ENCODE results near the gene CAMK2A.

The CAMK2A gene

GRCh38 chr5:150300496-150301169 lies 11.1 kb upstream of the CAMK2A start:
- DNase-seq (ENCODE audit: low read depth), result no peak

GRCh38 chr5:150299571-150300327 lies 10.2 kb upstream of the CAMK2A start:
- DNase-seq (ENCODE audit: low read depth), result no peak

- DNase-seq (ENCODE audit: low read depth), result no peak
Observed at GRCh38 chr5:150298701-150299451, 9.3 kb upstream of the CAMK2A start.

GRCh38 chr5:150297934-150298595 lies 8.5 kb upstream of the CAMK2A start:
- no peak for DNase-seq (ENCODE audit: low read depth)

GRCh38 chr5:150297236-150297890 lies 7.8 kb upstream of the CAMK2A start:
- DNase-seq (ENCODE audit: low read depth), result no peak

- no peak for DNase-seq (ENCODE audit: low read depth)
Observed at GRCh38 chr5:150296496-150296895, 6.9 kb upstream of the CAMK2A start.

- DNase-seq (ENCODE audit: low read depth), result no peak
Observed at GRCh38 chr5:150295741-150296486, 6.3 kb upstream of the CAMK2A start.

GRCh38 chr5:150295172-150295634 lies 5.6 kb upstream of the CAMK2A start:
- no peak for DNase-seq (ENCODE audit: low read depth)

- no peak for DNase-seq (ENCODE audit: low read depth)
Observed at GRCh38 chr5:150294551-150295071, 5.0 kb upstream of the CAMK2A start.

GRCh38 chr5:150293091-150293941 lies 3.7 kb upstream of the CAMK2A start:
- DNase-seq (ENCODE audit: low read depth), result no peak

GRCh38 chr5:150291388-150292385 lies 2.1 kb upstream of the CAMK2A start:
- no peak for DNase-seq (ENCODE audit: low read depth)

- DNase-seq (ENCODE audit: low read depth), result no peak
Observed at GRCh38 chr5:150288791-150289190, 782 bp downstream of the CAMK2A start.

GRCh38 chr5:150288361-150288760 lies 1.2 kb downstream of the CAMK2A start:
- DNase-seq (ENCODE audit: low read depth), result no peak

GRCh38 chr5:150286820-150287219 lies 2.8 kb downstream of the CAMK2A start:
- no peak for DNase-seq (ENCODE audit: low read depth)

- no peak for DNase-seq (ENCODE audit: low read depth)
Observed at GRCh38 chr5:150285114-150285513, 4.5 kb downstream of the CAMK2A start.

- DNase-seq (ENCODE audit: low read depth), result no peak
Observed at GRCh38 chr5:150284311-150284710, 5.3 kb downstream of the CAMK2A start.

GRCh38 chr5:150283904-150284303 lies 5.7 kb downstream of the CAMK2A start:
- DNase-seq (ENCODE audit: low read depth), result no peak

GRCh38 chr5:150281987-150282386 lies 7.6 kb downstream of the CAMK2A start:
- no peak for DNase-seq (ENCODE audit: low read depth)
